ENCODE data around the gene COL6A1. TPM values are rescaled to one million over a fixed set of nuclear protein-coding genes. Genes with fewer than 3 reads are reported as not detected.

COL6A1 gene
- total RNA-seq, 1 experiment from 2014 or later, result 33.4 TPM

GRCh38 chr21:45994086-45994661 is 12.6 kb downstream of the COL6A1 start:
- no peak overlapping the region for H3K4me3 ChIP-seq (ENCODE audit: low read depth, low read length)
- no peak for DNase-seq
- H3K36me3 Mint-ChIP-seq (ENCODE audit: insufficient read depth, unreplicated experiment), result no peaks in the 10 kb centered on the region
- no peaks in the 10 kb centered on the region for H3K36me3 ChIP-seq (ENCODE audit: control insufficient read depth, insufficient read depth, low read length)
- no peaks in the 10 kb centered on the region for H3K27me3 ChIP-seq (replicated peaks; ENCODE audit: control insufficient read depth, insufficient read depth, low read length)
- H3K4me3 Mint-ChIP-seq (ENCODE audit: unreplicated experiment), result no peak overlapping the region
- H3K27ac Mint-ChIP-seq (ENCODE audit: unreplicated experiment), result no peak overlapping the region
- 0 out of 2 replicates have a peak, but pooled peaks cover 7% of the 10 kb centered on the region for H3K4me1 ChIP-seq
- POLR2A ChIA-PET, result no interaction called here
- H3K4me1 Mint-ChIP-seq (ENCODE audit: low read depth, unreplicated experiment), result no peaks in the 10 kb centered on the region
- no peaks in the 10 kb centered on the region for H3K27me3 Mint-ChIP-seq (ENCODE audit: insufficient read depth, unreplicated experiment)
- CTCF ChIA-PET, result no interaction called here
- no peak for TF ChIP-seq CTCF (IDR thresholded peaks at IDR 0.05; ENCODE audit: insufficient read depth in 1 of 2, low read depth in 1 of 2, low read length in 1 of 2, severe bottlenecking in 1 of 2, unreplicated experiment in 1 of 2)
- intact Hi-C loops (cut with micrococcal nuclease; ENCODE audit: unreplicated experiment), result no loop called here
- no peaks in the 10 kb centered on the region for H3K9me3 ChIP-seq
- BruUV-seq (replicated peaks), result no TSS peak
- no peaks in the 10 kb centered on the region for H3K9me3 Mint-ChIP-seq (ENCODE audit: unreplicated experiment)

- Mint-ChIP-seq H3K36me3 (ENCODE audit: insufficient read depth, unreplicated experiment) (no peaks in the 10 kb centered on the region), H3K4me1 (ENCODE audit: low read depth, unreplicated experiment) (no peaks in the 10 kb centered on the region), H3K9me3 (ENCODE audit: unreplicated experiment) (no peaks in the 10 kb centered on the region), H3K27me3 (ENCODE audit: insufficient read depth, unreplicated experiment) (no peaks in the 10 kb centered on the region), H3K4me3 (ENCODE audit: unreplicated experiment) (no peak overlapping the region), H3K27ac (ENCODE audit: unreplicated experiment) (no peak overlapping the region)
- ChIA-PET POLR2A (no interaction called here), CTCF (no interaction called here)
- Histone ChIP-seq H3K4me1 (0 out of 2 replicates have a peak, but pooled peaks cover 7% of the 10 kb centered on the region), H3K9me3 (no peaks in the 10 kb centered on the region), H3K36me3 (ENCODE audit: control insufficient read depth, insufficient read depth, low read length) (no peaks in the 10 kb centered on the region), H3K27me3 (replicated peaks; ENCODE audit: control insufficient read depth, insufficient read depth, low read length) (no peaks in the 10 kb centered on the region), H3K4me3 (ENCODE audit: low read depth, low read length) (no peak overlapping the region)
- TF ChIP-seq CTCF (IDR thresholded peaks at IDR 0.05; ENCODE audit: insufficient read depth in 1 of 2, low read depth in 1 of 2, low read length in 1 of 2, severe bottlenecking in 1 of 2, unreplicated experiment in 1 of 2), result no peak
- DNase-seq, result peak in 1 of 2 experiments; percentile 24
- intact Hi-C loops (cut with micrococcal nuclease; ENCODE audit: unreplicated experiment), result no loop called here
- BruUV-seq (replicated peaks), result no TSS peak
These were observed 13.5 kb downstream of the COL6A1 start for GRCh38 chr21:45994759-45995685.

- Histone ChIP-seq H3K9me3 (no peaks in the 10 kb centered on the region), H3K4me1 (0 out of 2 replicates have a peak, but pooled peaks cover 7% of the 10 kb centered on the region), H3K36me3 (ENCODE audit: control insufficient read depth, insufficient read depth, low read length) (no peaks in the 10 kb centered on the region), H3K4me3 (ENCODE audit: low read depth, low read length) (no peak overlapping the region), H3K27me3 (replicated peaks; ENCODE audit: control insufficient read depth, insufficient read depth, low read length) (no peaks in the 10 kb centered on the region)
- ChIA-PET POLR2A (no interaction called here), CTCF (no interaction called here)
- DNase-seq, result peak in 1 of 2 experiments; percentile 35
- no peaks in the 10 kb centered on the region for H3K27me3 Mint-ChIP-seq (ENCODE audit: insufficient read depth, unreplicated experiment)
- H3K4me1 Mint-ChIP-seq (ENCODE audit: low read depth, unreplicated experiment), result no peaks in the 10 kb centered on the region
- BruUV-seq (replicated peaks), result no TSS peak
- no peaks in the 10 kb centered on the region for H3K36me3 Mint-ChIP-seq (ENCODE audit: insufficient read depth, unreplicated experiment)
- H3K9me3 Mint-ChIP-seq (ENCODE audit: unreplicated experiment), result no peaks in the 10 kb centered on the region
- no peak overlapping the region for H3K27ac Mint-ChIP-seq (ENCODE audit: unreplicated experiment)
- intact Hi-C loops (cut with micrococcal nuclease; ENCODE audit: unreplicated experiment), result no loop called here
- TF ChIP-seq CTCF (IDR thresholded peaks at IDR 0.05; ENCODE audit: insufficient read depth in 1 of 2, low read depth in 1 of 2, low read length in 1 of 2, severe bottlenecking in 1 of 2, unreplicated experiment in 1 of 2), result no peak
- H3K4me3 Mint-ChIP-seq (ENCODE audit: unreplicated experiment), result no peak overlapping the region
These were observed 14.2 kb downstream of the COL6A1 start for GRCh38 chr21:45995686-45996179.

All from Caco-2 (cell line).